Putamen (tissue), 1 donor: Measurements from ENCODE around the gene BMP5.
"Not testable (repeated sequence)": the region's sequence is repeated elsewhere in the genome, so short reads cannot be mapped to it uniquely, and the experiment has no call there.

Source experiments
- DNase-seq: peaks from one replicate; pipeline ENCODE4 v3.0.0-alpha.2; 2016; ENCODE audit warnings: low spot score

The BMP5 gene

GRCh38 chr6:55875400-55875799 is at the start of gene BMP5:
TSS of gene BMP5 (minus strand) at chr6:55875590. CDS start at chr6:55874865, 725 bp downstream.
- DNase-seq = no peak

- no peak for DNase-seq
Observed at GRCh38 chr6:55922406-55922805, 47.0 kb upstream of the BMP5 start.

- DNase-seq = no peak
Observed at GRCh38 chr6:55919716-55920308, 44.4 kb upstream of the BMP5 start.

- DNase-seq = no peak
Observed at GRCh38 chr6:55918639-55919038, 43.2 kb upstream of the BMP5 start.

GRCh38 chr6:55917751-55918415 is 42.5 kb upstream of the BMP5 start:
- no peak for DNase-seq

GRCh38 chr6:55916188-55916587 is 40.8 kb upstream of the BMP5 start:
- DNase-seq = no peak

- no peak for DNase-seq
Observed at GRCh38 chr6:55913228-55914195, 38.1 kb upstream of the BMP5 start.

- DNase-seq = not testable (repeated sequence)
Observed at GRCh38 chr6:55910466-55910865, 35.1 kb upstream of the BMP5 start.

- DNase-seq = not testable (repeated sequence)
Observed at GRCh38 chr6:55909911-55910310, 34.5 kb upstream of the BMP5 start.

GRCh38 chr6:55902796-55903195 is 27.4 kb upstream of the BMP5 start:
- no peak for DNase-seq

- DNase-seq = no peak
Observed at GRCh38 chr6:55901765-55902270, 26.4 kb upstream of the BMP5 start.

GRCh38 chr6:55898342-55898741 is 23.0 kb upstream of the BMP5 start:
- DNase-seq = no peak

GRCh38 chr6:55897346-55897745 is 22.0 kb upstream of the BMP5 start:
- no peak for DNase-seq

- no peak for DNase-seq
Observed at GRCh38 chr6:55895972-55896730, 20.8 kb upstream of the BMP5 start.

- no peak for DNase-seq
Observed at GRCh38 chr6:55892749-55893357, 17.5 kb upstream of the BMP5 start.

- no peak for DNase-seq
Observed at GRCh38 chr6:55888917-55889316, 13.5 kb upstream of the BMP5 start.

GRCh38 chr6:55886185-55886836 is 10.9 kb upstream of the BMP5 start:
- DNase-seq = no peak

GRCh38 chr6:55882718-55883569 is 7.6 kb upstream of the BMP5 start:
- no peak for DNase-seq

GRCh38 chr6:55877283-55877682 is 1.9 kb upstream of the BMP5 start:
- no peak for DNase-seq

- no peak for DNase-seq
Observed at GRCh38 chr6:55874316-55874715, 1.1 kb downstream of the BMP5 start.
